GM12878 (cell line): Measurements from ENCODE around the gene TRIM54. TPM values are rescaled to one million over a fixed set of nuclear protein-coding genes. Genes with fewer than 3 reads are reported as not detected.

ENCODE experiments used
- ATAC-seq: fragments of 200-7000 bp; cut with Tn5 transposase; 3 replicates; pipeline ENCODE4 v1.9.1; 2020; ENCODE audit warnings: mild to moderate bottlenecking, moderate library complexity
- BruUV-seq: library from RNA; stranded (reverse); fragments of 400-500 nt; replicated peaks from 2 replicates; lab custom pipeline; 2021; lab: Mats Ljungman, UMichigan
- CTCF ChIA-PET: fragments of 300-600 bp; sonication (Branson Sonifier 250); formaldehyde crosslinking; extraction: SDS; loops from one replicate; lab custom pipeline; 2021; ENCODE audit warnings: inconsistent platforms; lab: Yijun Ruan, JAX
- POLR2A ChIA-PET: fragments of 350-600 bp; formaldehyde crosslinking; extraction: SDS; loops from one replicate; lab custom pipeline; 2021; ENCODE audit warnings: inconsistent platforms; lab: Charles Lee
- RAD21 ChIA-PET: fragments of 300-600 bp; sonication (Branson Sonifier 250); formaldehyde crosslinking; loops from one replicate; lab custom pipeline; 2023; ENCODE audit warnings: antibody characterized with exemption; ENCODE audit not compliant: unreplicated experiment; lab: Charles Lee
- SMC1A ChIA-PET: fragments of 300-600 bp; sonication (Branson Sonifier 250); formaldehyde crosslinking; loops from one replicate; lab custom pipeline; 2023; ENCODE audit not compliant: unreplicated experiment, uncharacterized antibody; lab: Charles Lee
- DNase-seq: peaks from one replicate; pipeline ENCODE4 v3.0.0-alpha.2; 2011; ENCODE audit warnings: low read depth, low spot score
- FAIRE-seq: peaks from 3 replicates; lab custom pipeline; 2011; peaks lifted over from hg19 to GRCh38; lab: Jason Lieb, UNC
- H2AFZ ChIP-seq: 2 replicates; pipeline ENCODE4 v1.6.0; 2011; ENCODE audit warnings: low read depth, low read length, control low read depth; ENCODE audit not compliant: control insufficient read depth
- H3K27ac ChIP-seq: 2 replicates; pipeline ENCODE4 v1.5.1; 2011; ENCODE audit warnings: control low read depth; ENCODE audit not compliant: control insufficient read depth, insufficient read depth
- H3K27me3 ChIP-seq, 2 experiments: replicated peaks in 1 of 2; 2 replicates each; pipeline versions ENCODE4 v1.6.0 to v1.6.1; 2011; ENCODE audit warnings: low read length in 1 of 2; ENCODE audit not compliant: control insufficient read depth in 2 of 2, insufficient read depth in 2 of 2
- H3K36me3 ChIP-seq, 2 experiments: 2 replicates each; pipeline ENCODE4 v1.5.1; 2011; ENCODE audit warnings: low read length in 1 of 2; ENCODE audit not compliant: control insufficient read depth in 2 of 2, insufficient read depth in 2 of 2
- H3K4me1 ChIP-seq: 2 replicates; pipeline ENCODE4 v1.6.1; 2011; ENCODE audit warnings: mild to moderate bottlenecking, low read length, moderate library complexity, mixed read lengths; ENCODE audit not compliant: control insufficient read depth, insufficient read depth
- H3K4me2 ChIP-seq: 2 replicates; pipeline ENCODE4 v1.6.0; 2011; ENCODE audit warnings: control low read depth; ENCODE audit not compliant: control insufficient read depth, insufficient read depth
- H3K4me3 ChIP-seq: fragments of 200-600 bp; sonication (generic); 2 replicates; pipeline ENCODE4 v1.5.1; 2016
- H3K79me2 ChIP-seq: 2 replicates; pipeline ENCODE4 v1.6.0; 2011; ENCODE audit warnings: low read length; ENCODE audit not compliant: control insufficient read depth, insufficient read depth
- H3K9ac ChIP-seq: 2 replicates; pipeline ENCODE4 v1.8.0; 2011; ENCODE audit warnings: low read length, control low read depth, mixed read lengths; ENCODE audit not compliant: control insufficient read depth, insufficient read depth
- H3K9me3 ChIP-seq: replicated peaks from 3 replicates; pipeline ENCODE4 v1.5.1; 2011; ENCODE audit warnings: mild to moderate bottlenecking, low read length; ENCODE audit not compliant: control insufficient read depth, insufficient read depth
- H4K20me1 ChIP-seq: 2 replicates; pipeline ENCODE4 v1.6.0; 2011; ENCODE audit not compliant: control insufficient read depth, insufficient read depth
- ASH2L ChIP-seq: fragments of 300-600, 200-600 bp; sonication (generic); IDR thresholded peaks from 2 replicates; pipeline ENCODE4 v1.6.1; 2017; ENCODE audit warnings: low read depth, mild to moderate bottlenecking, borderline replicate concordance
- BCL3 ChIP-seq: IDR thresholded peaks from 2 replicates; pipeline ENCODE4 v1.6.1; 2011; ENCODE audit warnings: borderline replicate concordance, low read depth, mild to moderate bottlenecking, moderate library complexity, low read length; ENCODE audit not compliant: insufficient read depth, poor library complexity, severe bottlenecking
- CREB1 ChIP-seq: IDR thresholded peaks from 2 replicates; pipeline ENCODE4 v1.6.1; 2012; ENCODE audit warnings: low read depth, mild to moderate bottlenecking, inconsistent platforms
- HDGF ChIP-seq: fragments of 450-650 bp; IDR thresholded peaks from 2 replicates; pipeline ENCODE4 v1.6.1; 2016; ENCODE audit warnings: antibody characterized with exemption
- MAX ChIP-seq: IDR thresholded peaks from 2 replicates; pipeline ENCODE4 v1.6.1; 2012; ENCODE audit warnings: low read depth, low read length, improper control_type of control experiment
- REST ChIP-seq: IDR thresholded peaks from 2 replicates; pipeline ENCODE4 v1.6.1; 2012; ENCODE audit warnings: mild to moderate bottlenecking, low read depth, low read length
- RUNX3 ChIP-seq: IDR thresholded peaks from 2 replicates; pipeline ENCODE4 v1.6.1; 2012; ENCODE audit warnings: low read length, inconsistent platforms
- TAF1 ChIP-seq: IDR thresholded peaks from 2 replicates; pipeline ENCODE4 v1.6.1; 2011; ENCODE audit warnings: mild to moderate bottlenecking, low read depth, low read length, borderline replicate concordance
- ZBTB4 ChIP-seq: fragments of 450-650 bp; formaldehyde crosslinking; IDR thresholded peaks from 2 replicates; pipeline ENCODE4 v1.4.0; 2022; ENCODE audit warnings: mild to moderate bottlenecking, moderate library complexity
- ZNF217 ChIP-seq: fragments of 450-650 bp; IDR thresholded peaks from 2 replicates; pipeline ENCODE4 v1.6.1; 2017; ENCODE audit warnings: antibody characterized with exemption, mild to moderate bottlenecking
- WGBS: methylation state at CpG from one replicate; pipeline ENCODE4 v1.1.6; 2016; ENCODE audit warnings: low lambda C conversion rate; ENCODE audit not compliant: insufficient replicate concordance, insufficient coverage; ENCODE audit errors: missing lambda C conversion rate; 5-methylcytosine and 5-hydroxymethylcytosine counted together
- in situ Hi-C: fragments of 300-500 bp; cut with MboI; formaldehyde crosslinking; loops from 9 replicates; pipeline ENCODE4 v1.14.3; 2018; ENCODE audit warnings: mixed read lengths
- intact Hi-C: fragments of 100-400 bp; cut with micrococcal nuclease; formaldehyde crosslinking; loops from one replicate; pipeline ENCODE4 v1.14.2; 2022; ENCODE audit not compliant: unreplicated experiment
- polyA plus RNA-seq, 11 experiments: library from polyadenylated mRNA; depleted of rRNA in 4 of 11; unstranded in 6 of 11; stranded (reverse) in 5 of 11; fragments of >200 nt; fragmentation: Nextera tagmentation in 4 of 11; fragmentation: Illumina TruSeq in 1 of 11; extraction: Ambion mirVana in 4 of 11; extraction: Trizol in 1 of 11; gene quantifications; 1 replicate in 1 of 11; 2 replicates in 10 of 11; pipeline versions ENCODE4 v1.2.1 to v1.2.3, GENCODE V29; 2011 to 2016; ENCODE audit warnings: inconsistent platforms in 2 of 11, missing spikeins in 2 of 11, low read depth in 1 of 11
- total RNA-seq, 4 experiments: library from RNA; depleted of rRNA in 3 of 4; stranded (reverse); fragments of >200 nt in 3 of 4; fragmentation: Illumina TruSeq in 1 of 4; extraction: Trizol in 1 of 4; gene quantifications; 2 replicates each; pipeline versions ENCODE4 v1.2.1 to v1.2.3, GENCODE V29; 2013 to 2021

TRIM54 gene
- total and polyA plus RNA-seq, 10 of the 15 experiments (the other 5 are each of a cell fraction or from before 2014, with no cell fraction given) = 0.03 to 0.08 TPM; not detected in 8

- Histone ChIP-seq H3K4me2 (no peak overlapping the region), H3K9me3 (no peaks in the 10 kb centered on the region)
- POLR2A ChIA-PET = no interaction called here
- no peak for TF ChIP-seq BCL3
- no peak for TF ChIP-seq TAF1
- TF ChIP-seq RUNX3 = no peak
- TF ChIP-seq ZBTB4 = no peak
- TF ChIP-seq HDGF = no peak
- TF ChIP-seq MAX = no peak
- no peak for TF ChIP-seq REST
- no peak for TF ChIP-seq CREB1
- no peak for TF ChIP-seq ZNF217
- no peak for TF ChIP-seq ASH2L
- TF ChIP-seq, all 136 proteins: peak for 0
- WGBS = 88% methylated on average over 8 of the region's 8 CpGs
- DNase-seq (no peak), ATAC-seq (no peak), FAIRE-seq (no peak)
- Histone ChIP-seq H3K27me3 (no peaks in the 10 kb centered on the region), H4K20me1 (no peaks in the 10 kb centered on the region), H3K79me2 (no peaks in the 10 kb centered on the region), H3K4me3 (no peak overlapping the region), H3K27ac (no peak overlapping the region), H3K9ac (no peak overlapping the region), H3K36me3 (peaks cover 0 to 6% of the 10 kb centered on the region in 2 experiments; a peak in 2 of 4 replicates), H2AFZ (no peak overlapping the region), H3K4me1 (no peaks in the 10 kb centered on the region)
- BruUV-seq = no TSS peak
- SMC1A ChIA-PET = interaction anchor here (0.6 to 1.2 kb wide), 3 partner anchors 9 to 487 kb away, joined by 3 to 5 read pairs (median 4); partner anchors contain the start of gene MPV17
- CTCF ChIA-PET = interaction anchor here (0.8 to 1.6 kb wide), 2 partner anchors 11 to 34 kb away, joined by 3 to 16 read pairs; no protein-coding TSS in a partner anchor
- in situ Hi-C loops = no loop called here
- intact Hi-C loops = no loop called here
- RAD21 ChIA-PET = no interaction called here
These were observed 31.8 kb downstream of the TRIM54 start for GRCh38 chr2:27313882-27314645.
